Spleen (tissue), 7 donors: ENCODE data around the gene GFER.
A peak's percentile ranks its signal among the peaks of the same experiment; 100 is the strongest.

Source experiments
- CTCF ChIP-seq, 11 experiments: fragments of 200-600 bp in 7 of 11; fragments of 450-650 bp in 4 of 11; sonication (generic) in 4 of 11; IDR thresholded peaks in 8 of 11; conservative IDR thresholded peaks in 3 of 11; 1 replicate in 7 of 11; 2 replicates in 4 of 11; pipeline versions ENCODE4 v1.4.0 to v1.8.0; 2016 to 2021; ENCODE audit warnings: antibody characterized with exemption in 11 of 11, inconsistent platforms in 4 of 11, mild to moderate bottlenecking in 1 of 11
- POLR2A ChIP-seq, 3 donors: fragments of 450-650 bp; IDR thresholded peaks; one replicate each; pipeline ENCODE4 v1.5.1; 2017; ENCODE audit warnings: antibody characterized with exemption in 3 of 3, mild to moderate bottlenecking in 1 of 3
- POLR2AphosphoS5 ChIP-seq, 3 donors: sonication (generic); formaldehyde crosslinking; IDR thresholded peaks; one replicate each; pipeline ENCODE4 v1.5.1; 2017; ENCODE audit warnings: antibody characterized with exemption in 3 of 3
- donor health status: DM: no; HTN: no; CAD: no; lungs with moderate emphysema.
- donor health status: DM: no; HTN: no; CAD: no.
- donor health status: DM: no; HTN: no; CAD: no.

- TF ChIP-seq CTCF (IDR thresholded peaks at IDR 0.05 in 8 of 11, conservative IDR thresholded peaks at IDR 0.05 in 3 of 11) (no peak), POLR2A (IDR thresholded peaks at IDR 0.05) (no peak), POLR2AphosphoS5 (IDR thresholded peaks at IDR 0.05) (peak in 2 of 3 donors; percentile 4 to 42)
These were observed 13.7 kb downstream of the GFER start for GRCh38 chr16:1997494-1998359.
